ENCODE measurements around the gene SLC44A5. TPM values are rescaled to one million over a fixed set of nuclear protein-coding genes. Genes with fewer than 3 reads are reported as not detected.

Gene SLC44A5
- total RNA-seq, 3 donors from 2014 or later: 0.16 to 3.6 (median 3.5) TPM

DNA sequence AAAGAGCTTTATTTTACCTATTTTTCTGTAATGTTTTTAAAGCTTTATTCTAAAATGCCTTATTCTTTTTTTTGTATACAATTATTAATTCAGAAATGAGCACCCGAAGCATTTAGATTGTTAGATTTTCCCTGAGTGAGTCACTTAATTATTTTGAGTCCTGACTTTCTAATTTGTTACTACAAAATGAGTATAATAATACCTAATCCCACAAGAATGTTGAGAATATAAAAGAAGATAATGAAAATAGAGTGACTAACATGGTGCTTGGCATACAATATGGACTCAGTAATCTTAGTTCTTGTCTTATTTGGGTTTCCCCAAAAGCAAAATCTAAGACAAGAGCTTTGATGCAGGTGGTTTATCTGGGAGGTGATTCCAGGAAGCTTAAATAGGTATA is 334.5 kb downstream of the SLC44A5 start:
- Histone ChIP-seq H3K9me3 (peaks cover 0 to 2% of the 10 kb centered on the region in 2 donors), H3K4me3 (no peak overlapping the region), H3K36me3 (no peaks in the 10 kb centered on the region), H3K27ac (no peak overlapping the region), H3K27me3 (no peaks in the 10 kb centered on the region), H3K4me1 (no peaks in the 10 kb centered on the region)
- intact Hi-C loops (cut with DNase I; ENCODE audit: low total_unique reads): no loop called here
- no peak for DNase-seq (ENCODE audit: low spot score in 2 of 2)
- TF ChIP-seq, protein P1, sequence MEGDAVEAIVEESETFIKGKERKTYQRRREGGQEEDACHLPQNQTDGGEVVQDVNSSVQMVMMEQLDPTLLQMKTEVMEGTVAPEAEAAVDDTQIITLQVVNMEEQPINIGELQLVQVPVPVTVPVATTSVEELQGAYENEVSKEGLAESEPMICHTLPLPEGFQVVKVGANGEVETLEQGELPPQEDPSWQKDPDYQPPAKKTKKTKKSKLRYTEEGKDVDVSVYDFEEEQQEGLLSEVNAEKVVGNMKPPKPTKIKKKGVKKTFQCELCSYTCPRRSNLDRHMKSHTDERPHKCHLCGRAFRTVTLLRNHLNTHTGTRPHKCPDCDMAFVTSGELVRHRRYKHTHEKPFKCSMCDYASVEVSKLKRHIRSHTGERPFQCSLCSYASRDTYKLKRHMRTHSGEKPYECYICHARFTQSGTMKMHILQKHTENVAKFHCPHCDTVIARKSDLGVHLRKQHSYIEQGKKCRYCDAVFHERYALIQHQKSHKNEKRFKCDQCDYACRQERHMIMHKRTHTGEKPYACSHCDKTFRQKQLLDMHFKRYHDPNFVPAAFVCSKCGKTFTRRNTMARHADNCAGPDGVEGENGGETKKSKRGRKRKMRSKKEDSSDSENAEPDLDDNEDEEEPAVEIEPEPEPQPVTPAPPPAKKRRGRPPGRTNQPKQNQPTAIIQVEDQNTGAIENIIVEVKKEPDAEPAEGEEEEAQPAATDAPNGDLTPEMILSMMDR (IDR thresholded peaks at IDR 0.05): no peak
- TF ChIP-seq POLR2AphosphoS5 (IDR thresholded peaks at IDR 0.05) (no peak), POLR2A (IDR thresholded peaks at IDR 0.05) (no peak)

DNA sequence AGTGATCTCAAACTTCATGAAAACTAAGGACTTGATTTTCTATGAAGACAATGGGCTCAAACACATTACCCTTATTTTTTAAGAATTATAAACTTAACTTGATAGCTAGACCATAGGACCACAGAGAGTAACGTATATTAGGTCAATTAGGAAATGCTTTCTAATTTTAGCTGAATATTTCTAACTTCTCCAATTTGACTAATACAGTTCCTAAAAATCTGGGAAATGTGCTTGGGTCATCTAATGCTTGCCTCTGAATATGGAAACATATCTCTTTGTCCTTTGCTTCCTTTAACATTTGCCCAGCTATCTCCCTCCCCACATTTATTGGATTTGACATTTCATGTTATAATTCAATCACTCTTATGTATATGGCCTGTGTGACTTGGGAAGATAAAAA is 335.3 kb downstream of the SLC44A5 start:
- Histone ChIP-seq H3K4me1 (no peaks in the 10 kb centered on the region), H3K27me3 (no peaks in the 10 kb centered on the region), H3K4me3 (no peak overlapping the region), H3K9me3 (no peaks in the 10 kb centered on the region), H3K36me3 (no peaks in the 10 kb centered on the region), H3K27ac (no peak overlapping the region)
- TF ChIP-seq, protein P1 (IDR thresholded peaks at IDR 0.05): no peak
- TF ChIP-seq POLR2AphosphoS5 (IDR thresholded peaks at IDR 0.05) (no peak), POLR2A (IDR thresholded peaks at IDR 0.05) (no peak)
- intact Hi-C loops (cut with DNase I; ENCODE audit: low total_unique reads): no loop called here
- no peak for DNase-seq (ENCODE audit: low spot score in 2 of 2)

DNA sequence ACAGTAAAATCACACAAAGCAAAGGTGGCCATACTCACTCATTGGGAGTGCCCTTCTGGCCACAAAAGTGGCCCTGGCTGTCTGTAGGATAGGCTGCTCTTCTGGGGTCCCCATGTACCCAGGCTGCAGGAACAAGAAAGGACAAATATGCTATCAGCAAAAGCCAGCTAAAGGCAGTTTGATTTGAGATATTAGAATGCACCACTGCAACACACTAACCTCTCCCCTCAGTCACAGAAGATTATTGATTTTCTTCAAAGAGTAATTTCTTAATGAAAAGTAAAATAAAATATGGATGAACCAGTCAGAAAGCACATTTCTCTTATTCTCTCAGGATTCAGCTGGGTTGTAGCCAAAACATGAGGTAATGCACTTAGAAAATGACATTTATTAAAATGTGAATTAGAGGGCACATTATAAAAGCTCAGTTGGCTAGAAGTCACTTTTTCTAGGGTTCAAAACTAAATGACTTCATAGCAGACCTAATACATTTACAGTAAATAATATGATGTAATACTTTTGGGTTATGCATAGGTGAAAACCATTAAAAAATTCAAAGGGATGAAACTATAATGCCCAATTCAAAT is 335.9 kb downstream of the SLC44A5 start:
- Histone ChIP-seq H3K27ac (no peak overlapping the region), H3K4me1 (no peaks in the 10 kb centered on the region), H3K4me3 (no peak overlapping the region), H3K9me3 (no peaks in the 10 kb centered on the region), H3K27me3 (no peaks in the 10 kb centered on the region), H3K36me3 (no peaks in the 10 kb centered on the region)
- DNase-seq (ENCODE audit: low spot score in 2 of 2): no peak
- TF ChIP-seq, protein P1 (IDR thresholded peaks at IDR 0.05): no peak
- TF ChIP-seq POLR2AphosphoS5 (IDR thresholded peaks at IDR 0.05) (no peak), POLR2A (IDR thresholded peaks at IDR 0.05) (no peak)
- intact Hi-C loops (cut with DNase I; ENCODE audit: low total_unique reads): no loop called here

DNA sequence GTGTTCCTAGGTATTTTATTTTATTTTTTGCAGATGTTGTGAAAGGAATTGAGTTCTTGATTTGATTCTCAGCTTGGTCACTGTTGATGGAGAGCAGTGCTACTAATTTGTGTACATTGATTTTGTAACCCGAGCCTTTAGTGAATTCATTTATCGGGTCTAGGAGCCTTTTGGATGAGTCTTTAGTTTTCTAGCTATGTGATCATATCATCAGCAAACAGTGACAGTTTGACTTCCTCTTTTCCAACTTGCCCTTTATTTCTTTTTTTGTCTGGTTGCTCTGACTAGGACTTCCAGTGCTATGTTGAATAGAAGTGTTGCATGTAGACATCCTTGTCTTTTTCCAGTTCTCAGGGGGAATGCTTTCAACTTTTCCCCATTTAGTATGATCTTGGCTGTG is 337.8 kb downstream of the SLC44A5 start:
- Histone ChIP-seq H3K9me3 (no peaks in the 10 kb centered on the region), H3K4me1 (no peaks in the 10 kb centered on the region), H3K4me3 (no peak overlapping the region), H3K27me3 (no peaks in the 10 kb centered on the region), H3K27ac (no peak overlapping the region), H3K36me3 (no peaks in the 10 kb centered on the region)
- intact Hi-C loops (cut with DNase I; ENCODE audit: low total_unique reads): no loop called here
- TF ChIP-seq, protein P1 (IDR thresholded peaks at IDR 0.05): no peak
- no peak for DNase-seq (ENCODE audit: low spot score in 2 of 2)

DNA sequence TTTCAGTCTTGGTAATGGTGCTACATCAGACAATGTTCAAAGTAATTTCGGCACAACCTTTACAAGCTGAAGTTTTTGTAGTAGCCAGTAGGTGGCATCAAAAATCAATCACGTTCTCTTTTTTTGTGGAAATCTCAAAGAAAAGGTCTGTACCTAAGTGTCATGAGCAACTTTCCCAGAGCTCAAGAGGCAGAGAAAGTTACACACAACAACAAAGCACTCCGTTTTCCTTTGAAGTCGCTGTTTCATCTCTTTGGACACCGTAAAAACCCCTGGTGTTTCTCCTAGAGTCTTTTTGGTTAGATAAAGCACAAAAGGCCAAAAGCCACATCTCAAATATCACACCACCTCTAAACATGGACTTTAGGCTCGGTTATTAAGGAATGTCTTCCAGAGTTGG is 345.1 kb downstream of the SLC44A5 start:
- no peak overlapping the region for H3K4me3 ChIP-seq
- H3K27me3 ChIP-seq: no peaks in the 10 kb centered on the region
- TF ChIP-seq POLR2A (IDR thresholded peaks at IDR 0.05) (no peak), POLR2AphosphoS5 (IDR thresholded peaks at IDR 0.05) (no peak)
- TF ChIP-seq, protein P1 (IDR thresholded peaks at IDR 0.05): peak in 2 of 3 donors; percentile 27 to 48
- H3K27ac ChIP-seq: no peak overlapping the region
- no peaks in the 10 kb centered on the region for H3K4me1 ChIP-seq
- H3K36me3 ChIP-seq: no peaks in the 10 kb centered on the region
- no peak for DNase-seq (ENCODE audit: low spot score in 2 of 2)
- H3K9me3 ChIP-seq: peaks cover 0 to 4% of the 10 kb centered on the region in 2 donors
- intact Hi-C loops (cut with DNase I; ENCODE audit: low total_unique reads): no loop called here

Measured in breast epithelium (tissue), 4 donors.